Pons (tissue), 1 donor: ENCODE results near the gene TMEM245.

ENCODE experiments used
- DNase-seq: peaks from one replicate; pipeline ENCODE4 v3.0.0-alpha.2; 2016; ENCODE audit warnings: low spot score

Gene TMEM245

DNA sequence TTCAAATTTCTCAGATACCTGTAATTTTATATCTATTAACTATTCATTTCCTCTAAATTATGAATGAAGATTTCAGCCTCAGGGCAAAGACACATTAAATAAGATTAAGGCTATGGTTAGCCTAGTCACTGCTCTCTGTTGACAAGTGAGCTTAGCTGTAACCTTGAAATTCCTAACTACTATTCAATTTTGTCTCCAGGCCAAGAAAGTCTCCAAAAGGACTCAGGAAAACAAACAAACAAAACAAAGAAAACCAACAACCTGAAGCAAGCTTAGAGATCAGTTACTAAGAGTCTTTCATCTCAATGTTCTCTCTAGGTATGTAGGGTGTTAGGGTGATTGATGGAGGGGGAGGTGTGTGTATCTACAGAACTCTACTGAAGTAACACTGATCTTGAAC lies 96.9 kb downstream of the TMEM245 start:
- DNase-seq = no peak

DNA sequence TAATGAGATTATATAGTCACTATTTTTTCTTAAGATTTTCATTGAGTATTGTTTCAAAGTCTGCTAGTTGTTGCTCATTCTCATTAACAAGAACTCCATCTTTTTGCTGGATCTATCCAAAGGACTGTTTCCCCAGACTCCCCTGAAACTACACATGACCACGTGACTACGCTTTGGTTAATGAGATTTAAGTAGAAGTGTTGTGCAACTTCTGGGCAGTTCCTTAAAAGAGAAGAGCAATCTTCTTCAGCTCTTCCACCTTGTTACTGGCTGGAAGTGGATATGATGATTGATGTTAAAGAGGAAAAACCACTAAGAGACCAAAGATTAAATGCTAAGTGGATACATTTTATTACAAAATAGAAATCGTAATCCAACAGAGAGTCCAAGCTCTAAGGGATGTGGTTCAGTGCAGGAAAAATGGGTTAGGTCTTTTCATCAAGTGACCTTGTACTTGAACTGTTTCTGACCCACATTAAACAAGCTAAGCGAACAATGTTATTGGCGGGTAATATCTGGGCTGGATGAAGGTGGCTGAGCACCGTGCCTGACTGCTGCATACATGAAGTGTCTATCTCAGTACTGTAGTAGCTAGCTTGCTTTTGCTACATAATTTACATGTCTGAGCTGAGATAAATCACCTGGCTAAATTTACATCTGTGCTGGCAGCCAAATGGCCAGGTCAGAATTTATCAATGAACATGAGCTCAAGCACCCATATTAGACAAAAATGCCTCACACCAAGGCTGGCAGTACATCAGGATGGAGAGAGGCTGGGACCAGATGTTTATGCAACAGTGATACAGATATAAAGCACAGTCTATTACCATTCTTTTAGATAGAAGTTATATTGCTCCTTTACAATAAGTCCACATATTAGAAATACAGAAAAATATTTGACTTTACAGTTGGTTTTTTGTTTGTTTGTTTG lies 98.9 kb downstream of the TMEM245 start:
- no peak for DNase-seq

DNA sequence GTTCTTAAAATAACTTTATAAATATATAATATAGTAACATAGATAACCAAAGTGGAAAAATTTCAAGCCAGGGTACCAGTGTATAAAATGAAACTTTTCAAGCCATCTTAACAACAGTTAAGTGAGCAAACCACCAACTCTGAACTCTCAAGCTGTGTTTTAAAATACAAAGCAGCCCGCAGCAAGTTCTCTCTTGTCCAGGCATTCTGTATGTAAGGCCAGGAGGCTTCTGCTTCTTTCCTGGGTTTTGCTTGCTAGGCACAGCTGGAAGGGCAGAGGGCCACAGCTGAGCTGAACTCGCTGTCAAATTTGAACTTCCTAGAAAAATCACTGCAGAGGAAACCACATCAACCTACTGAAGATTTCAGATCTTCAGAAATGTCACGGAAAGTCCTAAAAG lies 99.6 kb downstream of the TMEM245 start:
- no peak for DNase-seq

DNA sequence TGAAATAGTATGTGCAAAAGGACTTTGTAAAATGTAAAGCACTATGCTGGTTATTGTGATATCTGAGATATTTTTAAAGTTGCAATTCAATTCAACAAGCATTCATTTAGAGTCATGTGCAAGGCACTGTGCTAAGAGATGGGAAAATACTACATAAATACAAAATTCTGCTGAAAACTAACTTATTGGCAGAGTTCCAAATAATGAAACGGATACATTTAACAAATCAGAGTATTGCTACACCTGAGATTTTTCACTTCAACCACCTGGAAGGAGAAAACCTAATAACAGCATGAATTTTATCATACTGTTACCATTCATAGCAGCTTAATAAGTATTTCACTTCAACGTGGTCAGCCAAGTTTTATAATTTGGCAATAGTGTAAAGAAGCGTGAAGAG lies 100.3 kb downstream of the TMEM245 start:
- no peak for DNase-seq

DNA sequence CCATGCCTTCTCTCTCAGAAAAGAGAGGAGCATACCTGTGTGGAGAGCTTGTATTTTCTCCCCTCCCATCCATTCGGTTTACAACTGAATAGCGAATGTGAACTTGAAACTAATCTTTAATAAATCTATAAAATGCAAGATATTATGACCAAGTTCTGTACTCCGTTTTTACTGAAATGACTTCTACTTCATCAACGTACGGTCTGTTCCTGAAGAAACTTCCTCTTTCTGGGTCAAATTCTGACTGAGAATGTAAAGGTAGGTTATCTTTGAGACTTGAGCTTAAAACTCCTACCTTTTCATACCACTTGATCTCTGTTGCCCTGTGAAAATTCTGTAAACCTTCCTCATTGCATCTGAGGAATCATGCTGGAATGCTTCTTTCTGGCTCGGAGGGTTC lies 102.3 kb downstream of the TMEM245 start:
- DNase-seq = no peak

DNA sequence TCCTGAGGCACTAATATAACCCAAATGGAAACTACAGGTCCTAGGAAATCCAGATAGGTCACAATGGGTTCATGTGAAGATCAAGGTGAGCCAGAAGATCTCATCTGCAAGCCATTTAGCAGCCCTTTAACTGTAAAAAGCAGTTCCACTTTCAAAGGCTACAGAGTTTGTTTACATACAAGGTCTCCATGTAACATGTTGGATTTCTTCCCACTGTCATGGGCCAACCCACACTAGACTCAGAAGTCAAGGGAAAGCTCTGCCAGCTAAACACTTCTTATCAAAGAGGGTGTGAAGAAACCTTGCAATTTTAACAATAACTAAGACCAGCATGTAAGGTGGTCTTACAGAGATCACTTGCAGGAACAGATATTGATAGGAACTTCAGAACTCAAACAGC lies 102.7 kb downstream of the TMEM245 start:
- DNase-seq = no peak

DNA sequence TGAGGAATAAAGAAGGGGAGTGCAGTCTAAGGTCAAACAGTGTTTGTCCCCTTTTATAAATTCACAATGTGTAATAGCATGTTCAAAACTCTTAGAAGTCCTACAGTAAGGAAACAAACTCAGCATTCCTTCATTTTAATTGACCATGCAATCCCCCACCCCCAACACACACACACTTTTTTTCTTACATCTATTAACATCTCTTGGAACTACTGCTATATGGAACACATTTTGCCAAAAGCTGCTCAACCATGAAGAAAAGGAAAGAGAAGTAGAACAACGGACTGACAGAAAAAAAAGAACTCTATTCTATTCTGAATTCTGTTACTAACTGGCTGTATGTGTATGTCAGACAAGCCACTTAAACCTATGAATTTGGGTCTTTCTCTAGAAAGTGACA lies 103.6 kb downstream of the TMEM245 start:
- DNase-seq = no peak

DNA sequence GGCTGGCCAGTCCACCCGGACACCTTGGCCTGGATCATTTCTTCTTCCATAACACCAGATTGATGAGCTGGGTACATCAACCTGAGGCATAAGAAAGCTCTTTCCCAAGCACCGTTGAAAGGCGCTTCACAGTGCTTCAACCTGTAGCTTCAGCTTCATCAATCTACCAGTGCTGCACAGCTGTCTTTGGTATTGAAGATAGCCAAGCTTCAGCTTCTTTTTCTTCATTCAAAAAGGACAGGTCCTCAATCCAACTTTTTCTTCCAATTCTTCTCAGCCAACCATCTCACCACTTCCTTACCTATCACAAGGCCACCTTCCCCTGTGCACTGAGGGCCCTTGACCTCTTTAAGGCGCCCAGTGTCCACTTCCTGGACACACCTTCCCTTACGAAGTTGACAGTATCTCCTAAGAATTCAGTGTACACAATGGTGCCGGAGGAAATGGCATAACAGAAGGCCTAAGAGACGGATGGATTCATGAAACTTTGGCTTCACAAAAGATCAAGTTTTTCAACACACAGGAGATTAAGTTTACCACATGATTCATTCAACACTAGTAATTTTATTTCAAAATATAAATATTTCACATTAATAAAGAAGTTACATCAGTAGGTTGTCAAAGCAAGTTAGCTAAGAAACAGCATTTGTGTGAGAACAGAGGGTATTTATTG lies 105.0 kb downstream of the TMEM245 start:
- DNase-seq = no peak

DNA sequence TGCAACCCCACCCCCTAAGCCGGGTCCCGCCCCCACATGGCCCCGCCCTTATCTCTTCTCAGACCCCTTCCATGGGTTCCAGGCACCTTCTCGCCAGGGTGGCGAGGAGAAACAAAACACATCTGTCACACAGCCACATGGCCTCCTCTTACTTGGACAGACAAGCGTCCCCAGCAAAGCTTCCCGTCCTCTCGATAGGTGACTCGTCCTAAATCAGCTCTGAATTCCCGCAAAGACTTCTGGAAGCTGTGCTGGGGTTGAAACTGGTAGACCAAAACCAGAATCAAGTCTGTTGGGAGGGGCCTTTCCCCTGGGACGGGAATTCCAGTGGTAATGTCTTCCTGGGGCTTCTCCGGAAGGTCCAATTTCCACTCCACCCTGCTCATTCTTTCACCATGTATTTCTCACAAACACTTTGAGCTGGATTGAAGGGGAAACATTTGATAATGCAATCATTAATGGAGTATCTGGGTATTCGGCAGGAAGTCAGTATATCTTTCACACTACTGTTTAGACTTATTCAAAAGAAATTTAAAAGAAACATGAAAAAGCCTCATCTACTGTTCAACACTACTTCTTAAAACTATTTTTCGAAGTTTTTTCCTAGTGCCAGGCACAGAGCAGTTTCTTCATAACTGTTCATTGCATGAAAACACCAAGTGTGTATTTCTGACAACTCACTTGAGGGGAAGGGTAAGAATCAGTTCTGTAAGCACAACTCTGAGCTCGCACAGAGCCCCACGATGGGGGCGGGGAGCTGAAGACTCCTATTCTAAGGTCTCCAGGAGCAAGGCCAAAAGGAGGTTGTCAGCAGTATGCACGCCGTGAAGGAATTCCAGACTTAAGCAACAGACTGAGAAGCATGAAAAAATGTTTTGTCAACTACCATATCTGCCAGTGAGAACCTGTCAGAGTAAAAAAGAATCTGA lies 105.8 kb downstream of the TMEM245 start:
- DNase-seq = peak; percentile 79

DNA sequence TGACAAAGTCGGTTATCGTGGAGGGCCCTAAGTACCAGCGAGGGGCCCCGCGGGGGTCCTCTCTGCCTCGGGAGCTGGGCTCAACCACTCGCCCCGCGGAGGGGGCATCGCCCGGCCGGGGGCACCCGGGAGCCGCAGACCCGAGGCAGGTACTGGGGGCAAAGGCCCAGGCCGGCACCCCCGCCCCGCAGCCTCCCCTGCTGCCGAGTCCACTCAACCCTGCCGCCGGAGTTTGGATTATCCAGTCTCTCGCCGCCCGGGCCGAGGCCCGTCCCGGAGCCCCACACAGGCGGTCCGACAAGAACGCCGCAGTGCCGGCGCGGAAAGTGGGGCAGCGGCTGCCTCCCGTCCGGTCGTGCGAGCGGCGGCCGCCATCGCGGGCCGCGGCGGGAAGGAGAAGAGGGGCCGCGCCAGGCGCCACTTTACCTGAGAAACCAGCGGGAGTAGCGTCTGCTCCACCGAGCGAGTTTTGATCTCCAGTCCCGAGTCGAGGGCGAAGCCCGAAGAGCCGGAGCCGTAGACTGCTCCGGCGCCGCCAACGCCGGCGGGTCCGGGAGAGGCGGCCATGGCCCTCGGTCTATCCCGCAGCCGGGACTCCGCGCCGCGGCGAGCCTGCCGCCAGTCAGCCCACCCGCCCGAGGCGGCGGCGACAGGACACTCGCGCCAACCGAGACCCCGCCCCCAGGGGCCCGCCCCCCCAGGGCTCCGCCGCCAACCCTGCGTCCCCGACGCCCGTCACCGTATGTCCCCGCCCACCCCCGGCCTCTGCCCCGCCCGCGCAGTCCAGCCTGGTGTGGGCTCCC lies 106.7 kb downstream of the TMEM245 start, which contains the start of gene CTNNAL1:
CTNNAL1 (minus strand) TSS at position 624 of the 803 bp plus-strand sequence; CDS start at position 567, 57 bp downstream.
- DNase-seq = no peak

DNA sequence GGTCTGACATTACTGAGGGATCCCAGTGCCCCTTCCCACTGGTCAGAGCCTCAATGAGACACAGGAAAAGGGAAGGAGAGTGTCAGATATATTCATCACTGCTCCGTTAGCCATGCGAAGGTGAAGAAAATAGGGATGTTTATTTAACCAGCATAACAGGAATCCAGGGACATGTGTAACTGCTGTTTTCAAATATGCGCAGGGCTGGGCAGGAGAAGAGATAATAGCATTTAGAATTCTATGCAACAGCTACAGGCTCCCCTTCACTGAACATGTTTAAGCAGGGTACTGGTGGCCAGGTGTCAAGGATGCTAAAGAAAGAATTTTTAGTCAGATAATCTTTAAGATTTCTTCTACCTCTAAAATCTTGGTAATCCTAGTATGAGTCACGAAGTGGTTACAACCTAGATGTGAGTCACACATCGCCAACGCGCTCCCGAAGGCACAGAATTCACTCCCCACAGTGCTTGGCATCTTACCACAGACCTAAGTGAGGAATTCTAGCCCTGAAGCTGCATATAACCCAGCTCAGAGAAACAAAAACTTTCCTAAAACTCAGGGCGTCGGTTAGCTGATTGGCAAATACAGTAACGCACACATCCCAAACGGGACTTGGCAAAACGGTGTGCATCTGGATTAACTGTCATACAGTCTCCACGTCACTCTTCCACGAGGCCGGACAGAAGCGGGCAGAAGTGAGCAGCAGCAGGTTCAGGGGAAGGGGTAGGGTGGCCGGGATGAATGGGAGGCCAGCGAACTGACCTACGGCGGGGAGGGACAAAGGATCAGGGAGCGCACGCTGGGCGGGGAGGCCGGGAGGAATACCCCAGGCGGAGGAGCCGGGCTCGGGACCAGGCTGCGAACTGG lies 107.5 kb downstream of the TMEM245 start:
- peak; percentile 34 for DNase-seq

DNA sequence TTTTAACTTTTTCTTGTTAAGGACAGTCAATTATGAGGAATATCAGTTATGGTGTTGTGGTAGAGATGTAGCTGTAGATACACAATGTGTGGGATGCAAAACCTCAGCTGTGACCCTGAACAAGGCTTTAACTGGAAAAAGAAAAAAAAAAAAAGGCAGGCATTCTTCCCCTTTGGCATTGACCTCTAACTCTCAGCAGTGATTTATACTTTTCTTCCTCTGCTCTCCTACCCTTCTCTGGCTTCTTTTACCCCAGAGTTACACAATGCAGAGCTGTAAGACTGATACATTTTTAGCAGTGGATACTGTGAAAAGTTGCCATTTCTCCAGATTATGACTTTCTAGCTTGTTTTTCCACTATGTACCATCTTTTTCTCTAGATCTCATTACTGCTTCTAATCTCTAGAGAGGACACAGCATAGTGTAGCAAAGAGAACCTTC lies 108.5 kb downstream of the TMEM245 start:
- no peak for DNase-seq

DNA sequence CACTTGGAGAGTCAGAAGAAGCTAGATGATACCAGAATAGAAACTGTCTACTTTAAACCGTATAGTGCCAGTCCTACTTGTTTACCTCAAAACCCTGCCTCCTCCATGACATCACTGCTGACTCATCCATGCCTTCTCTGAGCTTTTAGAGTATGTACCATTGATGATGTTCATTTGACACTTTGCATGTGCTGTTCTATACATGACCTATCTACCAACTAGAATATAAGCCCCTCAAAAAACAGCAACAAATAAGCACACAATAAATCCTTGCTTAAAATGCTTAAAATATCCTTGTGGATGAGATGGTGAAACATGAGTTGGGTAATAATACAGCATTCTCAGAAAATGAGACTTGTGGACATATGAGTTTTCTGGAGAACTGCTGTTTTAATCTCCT lies 109.0 kb downstream of the TMEM245 start:
- DNase-seq = no peak

DNA sequence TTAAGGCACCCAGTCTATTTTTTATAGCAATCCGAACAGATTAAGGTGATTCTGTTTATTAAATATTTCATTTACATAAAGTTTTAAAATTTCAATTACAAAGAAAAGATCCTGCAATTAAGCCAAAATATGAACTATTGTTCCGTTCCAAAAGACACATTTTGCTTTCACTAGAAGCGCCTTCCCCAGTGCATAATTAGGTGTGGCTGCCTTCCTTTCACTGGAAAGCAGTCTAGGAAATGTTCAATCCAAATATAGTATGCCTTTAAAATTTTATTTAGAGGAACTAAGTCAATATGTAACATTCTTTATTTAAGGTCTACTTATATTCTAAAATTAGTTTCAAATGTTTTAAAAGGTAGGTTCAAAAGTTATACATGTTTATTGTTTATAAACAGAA lies 114.1 kb downstream of the TMEM245 start:
- DNase-seq = no peak

DNA sequence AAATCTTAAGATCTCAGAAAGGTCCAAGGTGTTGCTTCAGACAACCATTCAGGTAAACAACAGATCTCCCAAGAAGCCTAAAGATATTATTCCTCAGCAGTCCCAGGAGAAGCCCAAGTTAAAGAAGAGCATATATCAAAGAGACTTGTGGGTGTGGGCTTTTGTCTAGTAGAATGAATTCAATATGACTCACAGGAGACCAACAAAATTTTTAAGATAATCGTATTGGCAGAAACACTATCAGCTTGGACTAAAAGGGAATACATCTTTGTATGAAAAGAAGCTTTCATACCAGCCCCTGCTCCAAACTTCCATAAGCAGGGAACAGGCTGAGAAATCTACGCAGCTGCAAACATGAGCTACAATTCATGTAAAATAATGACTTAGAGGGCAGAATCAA lies 116.6 kb downstream of the TMEM245 start:
- no peak for DNase-seq

DNA sequence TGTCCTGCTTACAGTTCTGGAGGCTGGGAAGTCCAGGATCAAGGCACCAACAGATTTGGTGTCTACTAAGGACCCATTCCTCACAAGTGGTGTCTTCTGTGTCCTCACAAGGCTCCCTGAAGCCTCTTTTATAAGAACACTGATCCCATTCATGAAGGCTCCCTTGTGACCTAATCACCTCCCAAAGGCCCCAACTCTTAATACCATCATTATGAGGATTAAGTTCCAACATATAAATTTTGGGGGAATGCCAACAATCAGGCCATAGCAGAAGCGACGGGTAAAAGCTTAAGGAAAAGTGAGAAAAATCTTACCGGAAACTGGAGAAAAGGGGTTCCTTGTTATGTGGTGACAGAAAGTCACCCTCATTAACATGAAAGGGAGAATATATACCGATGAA lies 117.6 kb downstream of the TMEM245 start:
- DNase-seq = no peak

DNA sequence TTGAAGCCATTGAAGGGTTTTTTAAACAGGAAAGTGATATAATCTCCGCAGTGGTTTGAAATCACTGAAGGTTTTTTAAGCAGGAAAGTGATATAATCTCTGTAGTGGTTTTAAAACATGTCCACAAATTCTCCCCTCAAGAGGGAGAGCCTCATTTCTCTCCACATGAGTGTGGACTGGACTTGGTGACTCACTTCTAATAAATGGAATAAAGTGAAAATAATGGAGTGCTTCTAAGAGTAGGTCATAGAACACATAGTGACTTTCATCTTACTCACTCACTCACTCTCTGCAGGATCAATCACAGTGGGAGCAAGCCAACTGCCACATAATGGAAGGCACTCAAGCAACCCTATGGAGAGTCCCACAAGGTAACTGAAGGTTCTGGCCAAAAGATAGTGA lies 118.5 kb downstream of the TMEM245 start:
- no peak for DNase-seq

DNA sequence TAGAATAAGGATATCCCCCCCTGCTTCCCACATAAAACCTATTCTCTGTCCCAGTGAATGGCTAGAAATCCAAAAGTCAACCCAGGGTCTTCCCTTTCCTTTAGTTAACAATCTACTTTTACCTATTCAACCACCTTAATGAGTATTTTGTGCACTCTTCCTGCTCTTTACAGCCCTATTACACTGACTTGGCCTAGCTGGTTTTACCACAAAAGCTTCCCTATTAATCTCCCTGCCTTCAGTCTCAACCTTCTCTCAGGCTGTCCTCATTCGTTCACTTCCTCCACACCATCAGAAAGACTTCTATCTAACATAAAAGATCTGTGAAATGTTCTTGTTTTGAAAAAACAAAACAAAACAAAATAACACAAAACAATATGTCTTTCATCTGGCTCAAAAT lies 122.6 kb downstream of the TMEM245 start:
- DNase-seq = no peak

DNA sequence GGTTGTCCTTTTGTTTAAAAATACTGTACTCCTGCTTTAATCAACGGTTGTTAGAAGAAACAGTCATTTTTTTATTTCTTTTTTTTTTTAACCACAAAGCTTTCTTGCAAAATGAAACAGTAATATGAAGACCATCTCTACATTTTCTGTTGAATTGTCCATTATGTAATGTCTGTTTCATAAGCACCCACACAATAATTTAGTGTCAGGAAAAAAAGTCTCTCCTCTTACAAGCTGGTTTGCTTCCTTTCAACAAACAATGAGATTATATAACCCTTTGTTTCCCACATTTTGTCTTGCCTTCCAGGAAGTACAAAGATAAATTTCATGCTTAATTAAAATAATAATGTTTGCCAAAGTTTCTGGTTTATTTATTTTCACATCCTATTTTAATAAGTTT lies 123.1 kb downstream of the TMEM245 start:
- DNase-seq = no peak

DNA sequence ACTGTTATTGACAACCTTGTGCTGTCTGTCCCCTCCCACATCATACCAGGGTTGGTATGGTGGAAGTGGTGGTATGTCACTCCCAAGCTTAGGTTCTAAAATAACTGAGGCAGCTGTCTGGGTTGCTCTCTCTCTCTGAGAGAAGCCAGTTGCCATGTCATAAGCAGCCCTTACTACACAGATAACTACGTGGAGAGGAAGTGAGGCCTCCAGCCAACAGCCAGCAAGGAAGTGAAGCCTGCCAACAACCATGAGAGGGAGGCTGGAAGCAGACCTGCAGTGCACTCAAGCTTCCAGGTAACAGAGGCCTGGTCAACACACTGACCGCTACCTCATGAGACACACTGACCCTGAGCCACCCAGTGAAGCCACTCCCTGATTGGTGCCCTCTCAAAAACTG lies 125.1 kb downstream of the TMEM245 start:
- no peak for DNase-seq
